Neural progenitor cell (in vitro differentiated cells): ENCODE data around the gene PRDM16.

Experiments
- CTCF ChIP-seq: fragments of 200-600 bp; sonication (generic); IDR thresholded peaks from 2 replicates; pipeline ENCODE4 v1.5.1; 2017; ENCODE audit warnings: antibody characterized with exemption, mild to moderate bottlenecking
- EZH2 ChIP-seq: fragments of 200-600 bp; sonication (generic); IDR thresholded peaks from 2 replicates; pipeline ENCODE4 v1.6.1; 2017; ENCODE audit warnings: antibody characterized with exemption, mild to moderate bottlenecking, moderate library complexity
- EZH2phosphoT487 ChIP-seq: fragments of 200-600 bp; sonication (generic); IDR thresholded peaks from 2 replicates; pipeline ENCODE4 v1.6.1; 2017; ENCODE audit warnings: antibody characterized with exemption

- TF ChIP-seq CTCF (no peak), EZH2 (no peak), EZH2phosphoT487 (no peak)
These were observed 150.2 kb downstream of the PRDM16 start for GRCh38 chr1:3219005-3219790.
